Kidney epithelial cell (primary cell): Measurements from ENCODE around the gene LY6G5C. TPM values are rescaled to one million over a fixed set of nuclear protein-coding genes. Genes with fewer than 3 reads are reported as not detected.

Experiments used
- DNase-seq: peaks from one replicate; pipeline ENCODE4 v3.0.0-alpha.2; 2010; ENCODE audit warnings: low read depth
- H3K27me3 ChIP-seq: 2 replicates; pipeline ENCODE4 v1.6.0; 2011; ENCODE audit warnings: low read length; ENCODE audit not compliant: control insufficient read depth, insufficient read depth
- H3K36me3 ChIP-seq: 2 replicates; pipeline ENCODE4 v1.5.1; 2011; ENCODE audit warnings: low read length; ENCODE audit not compliant: control insufficient read depth, insufficient read depth
- H3K4me3 ChIP-seq: 2 replicates; pipeline ENCODE4 v1.5.1; 2011; ENCODE audit warnings: low read depth, mild to moderate bottlenecking, control low read depth, low read length
- CTCF ChIP-seq: IDR thresholded peaks from 2 replicates; pipeline ENCODE4 v1.5.1; 2011; ENCODE audit warnings: mild to moderate bottlenecking, moderate library complexity, low read length, control low read depth, inconsistent platforms; ENCODE audit not compliant: insufficient read depth, poor library complexity, severe bottlenecking
- total RNA-seq: library from RNA; depleted of rRNA; stranded (reverse); fragments of >200 nt; gene quantifications from 2 replicates; pipeline ENCODE4 v1.2.3, GENCODE V29; 2015

Gene LY6G5C
- total RNA-seq, 1 donor from 2014 or later = not detected

GRCh38 chr6:31663126-31663960 is 17.5 kb downstream of the LY6G5C start:
- TF ChIP-seq CTCF = no peak
- Histone ChIP-seq H3K36me3 (peaks cover 4% of the 10 kb centered on the region), H3K27me3 (no peaks in the 10 kb centered on the region), H3K4me3 (peak overlapping the region; percentile 99)
- no peak for DNase-seq

GRCh38 chr6:31662124-31662723 is 18.6 kb downstream of the LY6G5C start:
- peaks cover 1% of the 10 kb centered on the region for H3K36me3 ChIP-seq
- H3K4me3 ChIP-seq = no peak overlapping the region
- no peaks in the 10 kb centered on the region for H3K27me3 ChIP-seq
- no peak for DNase-seq
- no peak for TF ChIP-seq CTCF

GRCh38 chr6:31661262-31662123 is 19.4 kb downstream of the LY6G5C start:
- no peaks in the 10 kb centered on the region for H3K36me3 ChIP-seq
- TF ChIP-seq CTCF = no peak
- H3K27me3 ChIP-seq = no peaks in the 10 kb centered on the region
- H3K4me3 ChIP-seq = peak overlapping the region; percentile 77
- no peak for DNase-seq

- Histone ChIP-seq H3K4me3 (peak within 1 kb of the TSS; percentile 77), H3K27me3 (no peaks in the 10 kb centered on the region), H3K36me3 (no peaks in the 10 kb centered on the region)
- peak; percentile 37 for DNase-seq
- no peak for TF ChIP-seq CTCF
Measured at GRCh38 chr6:31660381-31661261, 20.2 kb downstream of the LY6G5C start, which contains the start of gene C6orf47. C6orf47 (minus strand) TSS chr6:31660778; CDS start chr6:31659947, 831 bp downstream.
